Sigmoid colon (tissue), 4 donors: Measurements from ENCODE around the gene ENTHD1.

ENCODE experiments used
- CTCF ChIP-seq, 4 experiments: fragments of 450-650 bp in 3 of 4; fragments of 200-600 bp in 1 of 4; IDR thresholded peaks; one replicate each; pipeline ENCODE4 v1.5.1; 2016 to 2019; ENCODE audit warnings: antibody characterized with exemption in 4 of 4, mild to moderate bottlenecking in 3 of 4, moderate library complexity in 2 of 4
- EP300 ChIP-seq, 4 donors: sonication (generic); formaldehyde crosslinking; IDR thresholded peaks; one replicate each; pipeline ENCODE4 v1.6.1; 2017; ENCODE audit warnings: antibody characterized with exemption in 4 of 4
- POLR2A ChIP-seq, 2 donors: fragments of 450-650 bp; IDR thresholded peaks; one replicate each; pipeline ENCODE4 v1.6.1; 2016; ENCODE audit warnings: antibody characterized with exemption in 2 of 2, mild to moderate bottlenecking in 2 of 2, moderate library complexity in 2 of 2
- POLR2AphosphoS5 ChIP-seq, 4 donors: sonication (generic); formaldehyde crosslinking; IDR thresholded peaks; one replicate each; pipeline ENCODE4 v1.6.1; 2017; ENCODE audit warnings: antibody characterized with exemption in 4 of 4

DNA sequence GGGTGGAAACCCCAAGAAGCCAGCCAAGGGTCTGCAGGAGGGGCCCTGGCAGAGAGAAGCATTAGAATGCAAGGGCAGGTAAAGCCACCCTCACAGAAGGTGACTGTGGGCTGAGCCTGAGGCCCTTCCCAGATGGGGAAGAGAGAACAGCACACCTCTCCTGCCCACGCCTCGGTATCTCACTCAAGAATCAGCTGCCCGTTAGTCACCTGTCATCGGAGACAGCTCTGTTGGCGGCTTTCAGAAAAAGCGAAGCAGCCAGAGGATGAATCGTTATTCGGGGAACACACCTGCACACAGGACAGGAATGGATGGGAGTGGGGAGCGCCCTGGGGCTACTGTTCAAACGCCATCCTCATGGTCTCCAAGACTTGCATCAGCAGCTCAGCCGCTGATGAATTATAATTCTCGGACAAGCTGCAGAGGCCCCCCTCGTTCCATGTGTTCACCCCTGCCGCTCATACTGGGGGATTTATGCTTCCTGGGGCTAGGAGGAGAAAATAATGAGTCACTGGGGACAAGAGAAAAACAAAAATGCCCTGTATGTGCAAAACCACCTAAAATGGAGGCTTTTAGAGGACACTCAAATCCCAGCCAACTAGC, 45.0 kb upstream of the ENTHD1 start:
- TF ChIP-seq POLR2A (IDR thresholded peaks at IDR 0.05) (no peak), EP300 (IDR thresholded peaks at IDR 0.05) (no peak), CTCF (IDR thresholded peaks at IDR 0.05) (no peak), POLR2AphosphoS5 (IDR thresholded peaks at IDR 0.05) (no peak)
